ENCODE data around the gene COL4A3. TPM values are rescaled to one million over a fixed set of nuclear protein-coding genes. Genes with fewer than 3 reads are reported as not detected.

The COL4A3 gene
- polyA plus RNA-seq, 1 donor (not counting 4 experiments of a cell fraction or from before 2014, with no cell fraction given) = not detected

- no peak overlapping the region for H2AFZ ChIP-seq (ENCODE audit: control insufficient read depth, low read length)
- no peaks in the 10 kb centered on the region for H3K9me1 ChIP-seq (ENCODE audit: control insufficient read depth, extremely low read depth, insufficient read depth, low read length)
- no peak overlapping the region for H3K4me3 ChIP-seq (ENCODE audit: control insufficient read depth in 2 of 3, extremely low read depth in 1 of 3, insufficient read depth in 2 of 3, low read depth in 1 of 3, low read length in 3 of 3)
- no peak overlapping the region for H3K27ac ChIP-seq (ENCODE audit: control insufficient read depth, insufficient read depth, low read length)
- H4K20me1 ChIP-seq (ENCODE audit: control insufficient read depth, extremely low read depth, insufficient read depth, low read length) = no peaks in the 10 kb centered on the region
- no peaks in the 10 kb centered on the region for H3K79me2 ChIP-seq (ENCODE audit: control insufficient read depth, insufficient read depth, low read length)
- dilution Hi-C loops (cut with MboI; ENCODE audit: extremely low pct_ligation_motif_present, low sequenced_read_pairs) = no loop called here
- H3K9ac ChIP-seq (ENCODE audit: control insufficient read depth, extremely low read depth, insufficient read depth, low read length) = no peak overlapping the region
- DNase-seq (ENCODE audit: low read depth, low spot score) = no peak
- FAIRE-seq = no peak
- H3K4me1 ChIP-seq (ENCODE audit: control insufficient read depth, extremely low read depth, insufficient read depth, low read length) = no peaks in the 10 kb centered on the region
- H3K4me2 ChIP-seq (ENCODE audit: control insufficient read depth, extremely low read depth, insufficient read depth, low read depth, low read length) = no peak overlapping the region
- H3K9me3 ChIP-seq (ENCODE audit: control insufficient read depth, low read depth, low read length) = no peaks in the 10 kb centered on the region
- no peaks in the 10 kb centered on the region for H3K27me3 ChIP-seq (ENCODE audit: control insufficient read depth, extremely low read depth, insufficient read depth, low read length)
- no peak for TF ChIP-seq EZH2 (IDR thresholded peaks at IDR 0.05; ENCODE audit: low read length)
- TF ChIP-seq CTCF (optimal IDR thresholded peaks at IDR 0.05 in 1 of 3, IDR thresholded peaks at IDR 0.05 in 1 of 3, conservative IDR thresholded peaks at IDR 0.05 in 1 of 3; ENCODE audit: extremely low read depth in 1 of 3, insufficient read depth in 2 of 3, low read length in 3 of 3) = no peak
- H3K36me3 ChIP-seq (ENCODE audit: control insufficient read depth in 2 of 2, extremely low read depth in 1 of 2, insufficient read depth in 2 of 2, low read length in 2 of 2) = peaks cover 6% of the 10 kb centered on the region in 2 experiments
Measured at GRCh38 chr2:227351639-227352038, 187.2 kb downstream of the COL4A3 start.

GRCh38 chr2:227360351-227360750, 195.9 kb downstream of the COL4A3 start:
- Histone ChIP-seq H3K4me1 (ENCODE audit: control insufficient read depth, extremely low read depth, insufficient read depth, low read length) (no peaks in the 10 kb centered on the region), H3K9me3 (ENCODE audit: control insufficient read depth, low read depth, low read length) (no peaks in the 10 kb centered on the region), H4K20me1 (ENCODE audit: control insufficient read depth, extremely low read depth, insufficient read depth, low read length) (no peaks in the 10 kb centered on the region), H3K27ac (ENCODE audit: control insufficient read depth, insufficient read depth, low read length) (no peak overlapping the region), H2AFZ (ENCODE audit: control insufficient read depth, low read length) (no peak overlapping the region), H3K9ac (ENCODE audit: control insufficient read depth, extremely low read depth, insufficient read depth, low read length) (no peak overlapping the region), H3K4me2 (ENCODE audit: control insufficient read depth, extremely low read depth, insufficient read depth, low read depth, low read length) (no peak overlapping the region), H3K27me3 (ENCODE audit: control insufficient read depth, extremely low read depth, insufficient read depth, low read length) (no peaks in the 10 kb centered on the region), H3K9me1 (ENCODE audit: control insufficient read depth, extremely low read depth, insufficient read depth, low read length) (no peaks in the 10 kb centered on the region), H3K36me3 (ENCODE audit: control insufficient read depth in 2 of 2, extremely low read depth in 1 of 2, insufficient read depth in 2 of 2, low read length in 2 of 2) (peaks cover 4 to 7% of the 10 kb centered on the region in 2 experiments), H3K4me3 (ENCODE audit: control insufficient read depth in 2 of 3, extremely low read depth in 1 of 3, insufficient read depth in 2 of 3, low read depth in 1 of 3, low read length in 3 of 3) (no peak overlapping the region), H3K79me2 (ENCODE audit: control insufficient read depth, insufficient read depth, low read length) (no peaks in the 10 kb centered on the region)
- TF ChIP-seq EZH2 (IDR thresholded peaks at IDR 0.05; ENCODE audit: low read length) = no peak
- no peak for TF ChIP-seq CTCF (optimal IDR thresholded peaks at IDR 0.05 in 1 of 3, IDR thresholded peaks at IDR 0.05 in 1 of 3, conservative IDR thresholded peaks at IDR 0.05 in 1 of 3; ENCODE audit: extremely low read depth in 1 of 3, insufficient read depth in 2 of 3, low read length in 3 of 3)
- no peak for DNase-seq (ENCODE audit: low read depth, low spot score)
- FAIRE-seq = no peak
- dilution Hi-C loops (cut with MboI; ENCODE audit: extremely low pct_ligation_motif_present, low sequenced_read_pairs) = no loop called here

Data from keratinocyte (primary cell).